ENCODE results near the gene ZNF45.
A peak's percentile ranks its signal among the peaks of the same experiment; 100 is the strongest.

Gene ZNF45

DNA sequence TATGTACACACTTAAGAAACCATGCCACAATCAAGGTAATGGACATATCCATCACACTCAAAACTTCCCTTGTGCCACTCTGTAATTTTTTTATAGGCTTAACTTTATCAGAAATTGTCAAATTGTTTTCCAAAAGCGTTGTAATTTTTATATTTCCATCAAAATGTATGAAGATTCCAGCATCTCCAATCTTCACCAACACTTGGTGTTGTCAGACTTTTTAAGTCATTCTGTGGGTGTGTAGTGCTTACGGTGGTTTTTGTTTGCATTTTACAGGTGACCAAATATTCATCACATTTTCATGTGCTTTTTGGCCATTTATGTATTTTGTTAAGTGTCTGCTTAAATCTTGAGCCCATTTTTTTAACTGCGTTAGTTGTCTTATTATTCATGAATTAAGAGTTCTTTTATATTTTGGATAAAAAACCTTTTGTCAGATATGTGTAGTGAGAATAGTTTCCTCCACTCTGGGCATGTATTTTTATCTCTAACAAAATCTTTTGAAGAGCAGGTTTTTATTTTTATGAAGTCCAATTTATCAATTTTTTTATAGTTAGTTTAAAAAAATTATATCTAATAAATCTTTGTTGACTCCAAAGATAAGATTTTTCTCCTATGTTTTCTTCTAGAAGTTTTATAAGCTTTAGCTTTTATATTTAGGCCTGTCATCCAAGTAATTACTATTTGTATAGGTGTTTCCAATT, 4.6 kb upstream of the ZNF45 start:
- TF ChIP-seq, protein P1, sequence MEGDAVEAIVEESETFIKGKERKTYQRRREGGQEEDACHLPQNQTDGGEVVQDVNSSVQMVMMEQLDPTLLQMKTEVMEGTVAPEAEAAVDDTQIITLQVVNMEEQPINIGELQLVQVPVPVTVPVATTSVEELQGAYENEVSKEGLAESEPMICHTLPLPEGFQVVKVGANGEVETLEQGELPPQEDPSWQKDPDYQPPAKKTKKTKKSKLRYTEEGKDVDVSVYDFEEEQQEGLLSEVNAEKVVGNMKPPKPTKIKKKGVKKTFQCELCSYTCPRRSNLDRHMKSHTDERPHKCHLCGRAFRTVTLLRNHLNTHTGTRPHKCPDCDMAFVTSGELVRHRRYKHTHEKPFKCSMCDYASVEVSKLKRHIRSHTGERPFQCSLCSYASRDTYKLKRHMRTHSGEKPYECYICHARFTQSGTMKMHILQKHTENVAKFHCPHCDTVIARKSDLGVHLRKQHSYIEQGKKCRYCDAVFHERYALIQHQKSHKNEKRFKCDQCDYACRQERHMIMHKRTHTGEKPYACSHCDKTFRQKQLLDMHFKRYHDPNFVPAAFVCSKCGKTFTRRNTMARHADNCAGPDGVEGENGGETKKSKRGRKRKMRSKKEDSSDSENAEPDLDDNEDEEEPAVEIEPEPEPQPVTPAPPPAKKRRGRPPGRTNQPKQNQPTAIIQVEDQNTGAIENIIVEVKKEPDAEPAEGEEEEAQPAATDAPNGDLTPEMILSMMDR (IDR thresholded peaks at IDR 0.05; ENCODE audit: low read depth, low read length) = no peak
- H3K4me3 ChIP-seq (ENCODE audit: low read depth, low read length) = no peak overlapping the region

DNA sequence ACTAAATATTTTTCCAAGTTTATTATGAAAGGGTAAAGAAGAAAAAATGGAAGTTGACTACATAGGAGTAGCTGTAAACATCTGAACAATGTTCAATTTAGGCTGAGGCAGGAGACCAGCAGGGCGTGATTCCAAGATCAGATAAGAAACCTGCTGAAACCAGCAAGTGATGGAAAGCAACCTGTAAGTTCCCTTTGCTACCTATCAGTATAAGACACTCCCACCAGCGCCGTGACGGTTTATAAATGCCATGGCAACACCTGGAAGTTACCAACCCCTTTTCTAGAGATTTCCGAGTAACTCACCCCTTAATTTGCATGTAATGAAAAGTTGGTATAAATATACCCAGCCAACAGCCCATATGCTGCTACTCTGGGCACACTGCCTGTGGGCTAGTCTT, 1.1 kb upstream of the ZNF45 start:
- H3K4me3 ChIP-seq (ENCODE audit: low read depth, low read length) = no peak overlapping the region
- TF ChIP-seq, protein P1 (IDR thresholded peaks at IDR 0.05; ENCODE audit: low read depth, low read length) = no peak

DNA sequence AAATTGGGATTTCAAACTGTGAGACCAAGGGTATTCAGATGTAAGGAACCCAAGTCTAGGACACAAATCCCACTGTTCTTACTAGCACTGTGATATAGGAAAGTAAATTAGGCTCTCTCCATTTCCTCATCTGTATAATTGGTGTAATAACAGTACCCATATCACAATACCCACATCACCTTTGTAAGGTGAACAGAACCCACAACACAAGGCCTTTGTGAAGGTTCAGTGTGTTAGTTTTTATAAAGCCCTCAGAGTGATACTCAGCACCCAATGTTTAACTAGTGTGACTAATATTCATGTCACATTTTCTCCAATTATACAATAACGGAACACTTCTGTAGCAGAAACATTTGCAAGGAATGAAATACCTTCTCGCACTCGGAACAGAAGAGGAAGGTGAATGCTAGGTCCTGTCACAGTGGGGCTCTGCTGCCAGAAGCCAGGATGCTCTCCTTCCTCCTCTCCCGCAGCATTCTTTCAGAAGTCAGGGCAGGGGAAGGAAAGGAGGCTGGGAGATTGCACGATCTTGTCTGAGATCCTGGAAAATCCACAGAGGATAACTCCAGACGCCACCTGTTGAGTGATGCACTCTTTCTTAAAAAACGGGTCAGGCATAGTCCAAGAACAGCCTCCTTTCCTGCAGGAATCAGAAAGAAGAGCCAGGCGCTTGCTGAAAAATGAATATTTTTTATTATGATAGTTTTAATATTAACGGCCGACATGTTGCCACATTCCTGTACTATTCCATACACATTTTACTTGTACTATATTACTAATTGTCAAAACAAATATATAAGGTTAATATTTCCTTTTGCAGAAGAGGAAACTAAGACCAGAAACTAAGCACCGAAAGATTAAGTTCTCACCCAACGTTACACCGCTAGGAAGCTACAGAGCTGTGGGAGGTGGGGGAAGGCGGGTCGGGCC, 762 bp downstream of the ZNF45 start:
- TF ChIP-seq, protein P1 (IDR thresholded peaks at IDR 0.05; ENCODE audit: low read depth, low read length) = no peak
- peak overlapping the region; percentile 82 for H3K4me3 ChIP-seq (ENCODE audit: low read depth, low read length)

DNA sequence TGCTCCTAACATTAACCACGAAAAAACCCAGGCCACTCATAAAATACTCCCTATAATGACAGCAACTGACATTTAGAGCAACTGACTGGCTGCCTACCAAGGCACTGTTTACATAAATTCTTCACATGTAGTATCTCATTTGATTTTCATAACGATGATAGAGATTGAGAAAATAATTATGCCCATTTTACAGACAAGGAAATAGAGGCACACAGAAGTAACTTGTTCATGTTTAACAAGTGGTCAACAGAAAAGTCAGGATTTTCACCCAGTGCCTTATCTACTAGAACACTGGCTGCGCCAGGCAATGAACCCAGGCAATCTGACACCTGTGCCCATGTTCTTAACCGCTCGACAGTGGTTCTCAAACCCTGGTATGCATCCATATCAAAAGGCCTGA, 6.3 kb downstream of the ZNF45 start:
- no peak overlapping the region for H3K4me3 ChIP-seq (ENCODE audit: low read depth, low read length)

DNA sequence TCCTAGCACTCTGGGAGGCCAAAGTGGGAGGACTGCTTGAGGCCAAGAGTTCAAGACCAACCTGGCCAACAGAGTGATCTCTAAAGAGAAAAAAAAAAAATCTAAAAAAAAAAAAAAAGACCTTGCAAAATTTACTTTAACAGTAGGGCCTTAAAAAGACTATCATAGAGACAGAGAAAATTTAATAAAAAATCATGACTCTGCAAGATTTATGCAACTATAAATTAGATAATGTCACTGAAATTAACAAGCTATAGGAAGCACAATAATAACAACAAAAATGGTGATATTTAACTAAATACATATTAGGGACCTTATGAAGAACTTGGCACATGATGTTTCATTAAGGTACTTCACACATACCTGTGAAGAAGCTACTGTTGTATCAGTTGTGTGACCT, 11.2 kb downstream of the ZNF45 start:
- TF ChIP-seq, protein P1 (IDR thresholded peaks at IDR 0.05; ENCODE audit: low read depth, low read length) = no peak
- H3K4me3 ChIP-seq (ENCODE audit: low read depth, low read length) = no peak overlapping the region

More for the DNA sequence above, 6.3 kb downstream of the ZNF45 start:
- TF ChIP-seq, protein P1 (IDR thresholded peaks at IDR 0.05; ENCODE audit: low read depth, low read length) = no peak

DNA sequence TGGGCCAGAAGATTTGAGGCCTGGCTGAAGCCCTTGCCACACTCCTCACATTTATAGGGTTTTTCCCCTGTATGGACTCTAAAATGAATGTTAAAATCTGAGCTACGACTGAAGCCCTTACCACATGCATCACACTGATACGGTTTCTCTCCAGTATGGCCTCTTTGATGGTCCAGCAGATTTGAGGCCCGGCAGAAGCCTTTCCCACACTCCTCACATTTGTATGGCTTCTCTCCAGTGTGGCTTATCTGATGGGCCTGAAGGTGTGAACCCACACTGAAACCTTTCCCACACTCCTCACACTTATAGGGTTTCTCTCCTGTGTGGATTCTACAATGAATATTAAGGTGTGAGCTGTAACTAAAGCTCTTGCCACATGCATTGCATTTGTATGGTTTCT, 21.0 kb downstream of the ZNF45 start:
- H3K4me3 ChIP-seq (ENCODE audit: low read depth, low read length) = no peak overlapping the region
- TF ChIP-seq, protein P1 (IDR thresholded peaks at IDR 0.05; ENCODE audit: low read depth, low read length) = no peak

DNA sequence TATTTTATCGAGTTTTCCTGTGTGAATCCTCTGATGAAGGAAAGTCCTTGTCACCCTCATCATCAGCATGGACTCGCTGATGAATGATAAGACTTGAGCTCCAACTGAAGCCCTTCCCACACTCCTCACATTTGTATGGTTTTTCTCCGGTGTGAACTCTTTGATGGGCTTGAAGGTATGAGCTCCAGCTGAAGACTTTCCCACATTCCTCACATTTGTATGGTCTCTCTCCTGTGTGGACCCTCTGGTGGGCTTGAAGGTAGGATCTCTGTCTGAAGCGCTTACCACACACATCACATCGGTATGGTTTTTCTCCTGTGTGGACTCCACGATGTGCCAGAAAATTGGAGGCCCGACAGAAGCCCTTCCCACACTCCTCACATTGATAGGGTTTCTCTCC, 21.7 kb downstream of the ZNF45 start:
- TF ChIP-seq, protein P1 (IDR thresholded peaks at IDR 0.05; ENCODE audit: low read depth, low read length) = no peak

More for the DNA sequence above, 21.7 kb downstream of the ZNF45 start:
- no peak overlapping the region for H3K4me3 ChIP-seq (ENCODE audit: low read depth, low read length)

Data from WI38 (cell line).